SKM-1 treated with dmso at 0.1 percent for 144 hours (cell line): ENCODE measurements around the gene TRAM2.

Source experiments
- DNase-seq: peaks from one replicate; lab custom pipeline; 2025; ENCODE audit not compliant: unreplicated experiment; lab: John Stamatoyannopoulos, UW

The TRAM2 gene

GRCh38 chr6:52571099-52571755 lies 5.6 kb downstream of the TRAM2 start:
- DNase-seq: no peak

- no peak for DNase-seq
Measured at GRCh38 chr6:52570291-52570700, 6.6 kb downstream of the TRAM2 start.

GRCh38 chr6:52568320-52568719 lies 8.5 kb downstream of the TRAM2 start:
- no peak for DNase-seq

DNA sequence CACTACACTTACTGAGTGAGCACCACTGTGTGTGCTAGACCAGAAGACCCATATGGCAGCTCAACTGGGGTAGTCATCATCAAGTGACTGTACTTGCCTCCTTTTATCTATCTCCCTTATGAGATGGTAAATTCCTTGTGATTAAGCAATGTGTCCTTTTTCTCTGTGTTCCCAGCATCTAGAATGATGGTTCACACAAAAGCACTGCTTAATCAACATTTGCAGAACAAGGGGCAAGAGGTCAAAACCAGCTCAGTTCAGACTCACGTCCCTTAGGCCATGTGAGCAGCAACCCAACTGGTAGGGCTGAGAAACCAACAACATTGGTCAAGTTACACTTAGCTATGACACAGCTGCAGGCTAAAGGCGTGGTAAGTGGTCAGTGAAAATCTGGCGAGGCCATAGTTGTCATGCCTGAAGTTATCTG lies 10.0 kb downstream of the TRAM2 start:
- DNase-seq: no peak

GRCh38 chr6:52566201-52566600 lies 10.7 kb downstream of the TRAM2 start:
- DNase-seq: no peak

DNA sequence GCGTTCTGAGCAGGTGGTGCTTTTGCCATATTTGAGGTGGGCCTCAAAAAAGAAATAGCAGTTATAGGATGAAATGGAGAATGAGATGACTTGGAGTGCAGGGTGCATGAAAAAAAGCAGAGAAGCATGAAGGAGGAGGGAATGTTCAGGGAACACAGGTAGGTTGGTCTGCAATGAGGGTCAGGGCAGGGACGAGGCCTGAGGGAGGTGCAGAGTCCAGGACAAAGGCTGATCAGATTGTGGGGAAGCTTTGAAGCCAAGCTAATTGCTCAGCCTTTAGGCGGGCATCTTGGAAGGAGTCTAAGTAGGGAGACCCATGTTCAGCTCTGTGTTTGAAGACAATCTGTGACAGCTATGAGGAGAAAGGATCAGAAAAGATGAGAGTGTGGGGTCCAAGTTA lies 12.0 kb downstream of the TRAM2 start:
- DNase-seq: no peak

DNA sequence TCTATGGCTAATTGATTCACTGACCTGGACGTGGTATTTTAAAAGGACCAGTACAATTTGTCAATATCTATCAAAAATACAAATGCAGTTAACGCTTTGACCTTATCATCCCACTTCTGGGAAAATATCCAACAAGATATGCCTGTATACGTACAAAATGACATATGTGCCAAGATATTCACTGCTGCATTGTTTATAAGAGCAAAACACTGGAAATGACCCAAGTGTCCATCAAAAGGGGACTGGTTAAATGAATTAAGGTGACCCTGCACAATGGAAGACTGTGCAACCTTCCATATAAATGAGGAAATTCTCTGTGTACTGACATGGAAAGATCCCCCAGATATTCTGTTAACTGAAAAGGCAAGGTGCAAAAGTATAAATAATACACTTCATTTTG lies 13.9 kb downstream of the TRAM2 start:
- no peak for DNase-seq

- DNase-seq: no peak
Measured at GRCh38 chr6:52560462-52560861, 16.4 kb downstream of the TRAM2 start.

- DNase-seq: no peak
Measured at GRCh38 chr6:52558266-52559000, 18.4 kb downstream of the TRAM2 start.

DNA sequence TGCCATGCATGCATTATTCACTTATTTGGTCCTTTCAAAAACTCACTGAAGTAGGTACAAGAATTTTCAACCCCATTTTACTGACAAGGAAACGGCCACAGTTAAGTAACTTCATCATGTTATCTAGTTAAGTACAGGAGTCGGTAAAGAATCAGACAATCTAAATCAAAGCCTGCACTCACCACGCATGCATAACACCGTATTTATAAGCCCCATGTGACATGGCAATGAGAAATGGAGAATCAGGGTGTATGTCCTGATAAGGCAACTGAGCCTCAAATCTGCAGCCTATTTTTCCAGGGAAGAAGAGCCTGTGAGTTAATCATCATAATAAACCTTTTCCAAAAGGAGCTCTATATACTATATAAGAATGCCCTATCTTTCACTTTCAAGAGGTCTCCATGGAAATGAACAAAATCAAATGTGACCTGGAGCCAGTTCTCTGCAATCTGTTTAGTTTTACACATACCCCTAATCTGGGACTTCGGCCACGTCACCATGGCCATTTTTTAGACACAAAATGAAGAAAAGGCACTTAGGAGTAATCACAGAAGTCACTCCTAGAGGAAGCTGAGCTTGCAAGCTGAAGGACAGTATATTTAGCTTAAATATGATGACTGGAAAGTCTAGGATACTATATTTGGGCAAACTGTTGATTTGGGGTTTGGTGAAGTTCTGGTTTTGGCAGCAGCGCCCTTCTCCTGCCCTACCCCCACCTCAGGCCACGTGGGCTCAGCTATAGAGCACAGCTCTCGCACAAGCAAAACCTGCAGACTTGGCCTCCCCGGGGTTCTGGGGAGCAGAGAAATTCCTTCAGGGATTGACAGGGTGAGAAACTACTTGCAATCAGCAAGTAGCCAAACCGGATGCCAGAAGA lies 19.2 kb downstream of the TRAM2 start:
- DNase-seq: no peak

DNA sequence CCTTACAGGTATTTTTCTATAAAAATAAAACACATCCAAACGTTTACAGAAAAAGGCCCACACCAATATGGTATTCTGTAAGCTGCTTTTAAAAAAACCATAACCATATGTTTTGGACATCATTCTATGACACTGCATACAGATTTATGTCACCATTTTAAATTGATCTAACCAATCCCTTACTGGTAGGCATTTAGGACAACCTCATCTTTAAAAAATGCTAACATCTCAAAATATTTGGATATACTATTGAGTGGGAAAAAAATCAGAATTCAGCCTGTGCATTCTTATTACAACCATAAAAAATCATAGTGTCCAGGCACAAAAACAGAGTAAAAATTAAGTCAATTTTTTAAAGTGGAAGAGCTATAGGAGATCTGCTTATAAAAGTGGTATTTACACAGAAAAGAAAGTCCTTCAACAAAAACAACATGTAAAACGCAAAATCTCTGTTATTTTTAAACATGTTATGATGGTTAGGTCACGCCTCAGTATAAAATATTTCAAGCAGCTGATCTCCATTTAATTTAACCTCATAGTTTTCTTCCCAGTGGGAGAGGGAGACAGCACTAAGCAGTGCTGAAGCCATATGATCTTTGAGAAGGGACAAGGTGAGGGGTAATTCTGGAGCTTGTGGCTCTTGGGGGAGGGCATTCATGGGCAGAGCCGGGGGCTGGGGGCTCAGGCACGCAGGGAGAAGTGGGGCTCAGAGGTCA lies 21.2 kb downstream of the TRAM2 start:
- no peak for DNase-seq

DNA sequence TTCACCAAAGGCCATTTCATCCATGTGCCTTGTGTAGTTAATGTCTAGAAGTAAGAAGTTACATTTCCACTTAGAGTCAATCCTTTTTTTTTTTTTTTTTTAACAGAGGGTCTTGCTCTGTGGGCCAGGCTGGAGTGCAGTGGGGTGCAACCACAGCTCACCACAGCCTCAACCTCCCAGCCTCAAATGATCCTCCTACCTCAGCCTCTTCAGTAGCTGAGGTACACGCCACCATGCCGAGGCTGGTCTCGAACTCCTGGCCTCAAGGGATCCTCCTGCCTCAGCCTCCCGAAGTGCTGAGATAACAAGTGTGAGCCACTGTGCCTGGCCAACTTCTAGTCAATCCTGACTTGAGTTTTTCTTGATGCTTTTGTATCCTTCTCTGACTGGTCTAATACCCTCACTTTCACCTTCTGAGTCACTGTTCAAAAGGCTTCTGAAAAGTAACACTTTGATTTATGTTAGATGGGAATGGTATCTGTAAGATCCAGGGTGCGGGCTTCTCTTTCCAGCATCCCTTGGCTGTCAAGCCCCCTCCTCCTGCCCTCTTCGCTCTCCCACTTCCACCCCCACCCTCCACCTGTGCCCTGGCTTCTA lies 22.1 kb downstream of the TRAM2 start:
- DNase-seq: no peak

- DNase-seq: no peak
Measured at GRCh38 chr6:52553719-52554118, 23.1 kb downstream of the TRAM2 start.

- DNase-seq: no peak
Measured at GRCh38 chr6:52553158-52553557, 23.7 kb downstream of the TRAM2 start.

- no peak for DNase-seq
Measured at GRCh38 chr6:52552278-52552643, 24.6 kb downstream of the TRAM2 start.

GRCh38 chr6:52551483-52552277 lies 25.2 kb downstream of the TRAM2 start:
- DNase-seq: no peak

GRCh38 chr6:52550870-52551269 lies 26.0 kb downstream of the TRAM2 start:
- DNase-seq: no peak

DNA sequence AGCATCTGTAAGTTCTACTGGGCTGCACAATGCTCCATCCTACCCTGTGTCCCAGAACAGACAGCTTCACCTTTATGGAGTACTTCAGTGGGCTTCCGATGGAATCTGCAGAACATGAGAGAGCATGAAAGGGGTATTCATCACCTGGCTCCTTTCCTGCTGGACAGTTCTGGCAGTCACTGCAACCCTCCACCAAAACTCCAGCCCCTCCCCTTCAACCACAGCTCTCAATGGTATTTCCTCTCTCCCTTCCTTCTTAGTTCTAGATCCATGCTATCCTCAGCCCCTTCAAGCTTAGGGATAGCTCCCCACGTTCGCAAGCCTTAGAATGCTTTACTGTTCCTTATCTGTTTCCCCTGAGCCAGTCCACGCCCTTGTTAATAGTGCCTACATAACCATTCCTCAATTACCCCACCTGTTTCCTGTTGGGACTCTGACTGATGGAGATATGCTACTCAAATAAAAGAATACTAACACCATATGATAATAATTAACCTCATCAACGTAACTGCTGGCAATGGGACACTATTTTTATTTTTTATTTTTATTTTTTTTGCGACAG lies 26.8 kb downstream of the TRAM2 start:
- DNase-seq: no peak

DNA sequence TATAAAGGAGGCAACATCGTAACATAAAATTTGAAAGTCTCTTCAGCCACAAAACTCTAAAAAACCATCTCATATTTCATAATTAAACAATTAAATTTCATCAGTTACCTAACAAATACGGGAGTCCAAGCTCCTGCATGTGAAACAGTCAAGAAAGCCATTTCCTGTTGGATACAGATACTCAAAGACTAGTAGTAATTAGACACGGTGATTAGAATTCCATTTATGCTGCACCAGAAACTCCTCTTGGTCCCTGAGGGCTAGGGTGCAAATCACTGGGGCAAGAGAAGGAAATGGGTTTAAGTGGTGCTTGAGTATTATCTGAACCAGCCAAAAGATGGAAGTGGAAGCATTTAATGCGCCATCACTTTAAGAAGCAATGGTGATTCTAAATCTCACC lies 27.4 kb downstream of the TRAM2 start:
- no peak for DNase-seq

DNA sequence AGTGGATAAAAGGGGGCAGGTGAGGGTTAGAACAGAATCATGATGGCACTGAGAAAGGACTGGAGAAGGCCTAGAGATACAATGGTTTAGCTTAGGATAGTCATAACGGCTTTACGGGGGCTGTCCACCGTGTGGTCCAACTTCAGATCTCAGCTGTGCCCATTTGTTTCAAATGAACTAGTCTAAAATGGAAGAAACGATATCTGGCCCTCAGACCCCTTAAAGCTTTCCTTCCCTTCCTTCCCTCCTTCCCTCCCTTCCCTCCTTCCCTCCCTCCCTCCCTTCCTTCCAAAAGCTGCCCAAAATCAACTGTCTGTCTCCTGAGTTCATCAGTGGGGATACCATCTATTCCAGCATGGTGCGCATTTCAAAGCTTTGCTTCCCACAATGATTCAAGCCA lies 27.9 kb downstream of the TRAM2 start:
- no peak for DNase-seq
